Measurements from ENCODE around the gene UBE2C. TPM values are rescaled to one million over a fixed set of nuclear protein-coding genes. Genes with fewer than 3 reads are reported as not detected.
"Not testable (repeated sequence)": the region's sequence is repeated elsewhere in the genome, so short reads cannot be mapped to it uniquely, and the experiment has no call there.

Gene UBE2C
- total and polyA plus RNA-seq, 5 donors from 2014 or later, result 1.2 to 10.0 (median 3.8) TPM

- peak overlapping the region; percentile 10 for H3K27ac ChIP-seq (ENCODE audit: insufficient read depth, low read length, poor library complexity, severe bottlenecking)
- H3K9me3 ChIP-seq (ENCODE audit: control insufficient read depth in 2 of 2, low read length in 2 of 2), result no peaks in the 10 kb centered on the region
- H3K4me1 ChIP-seq (ENCODE audit: control insufficient read depth, insufficient read depth, low read length, poor library complexity, severe bottlenecking), result peaks cover 7% of the 10 kb centered on the region
- H3K27ac Mint-ChIP-seq, result no peak overlapping the region
- no peak overlapping the region for H3K4me3 Mint-ChIP-seq
- H3K27me3 ChIP-seq (ENCODE audit: control insufficient read depth, insufficient read depth, low read length), result no peaks in the 10 kb centered on the region
- H3K4me3 ChIP-seq (ENCODE audit: low read depth, low read length), result no peak overlapping the region
- H3K36me3 Mint-ChIP-seq, result no peaks in the 10 kb centered on the region
- peaks cover 0 to 19% (median 7%) of the 10 kb centered on the region in 4 donors for H3K4me1 Mint-ChIP-seq
- H3K27me3 Mint-ChIP-seq, result peaks cover 9% of the 10 kb centered on the region
- no peak for DNase-seq
- no peaks in the 10 kb centered on the region for H3K9me3 Mint-ChIP-seq
- no peaks in the 10 kb centered on the region for H3K36me3 ChIP-seq (ENCODE audit: control insufficient read depth, insufficient read depth, low read length)
- no peak for ATAC-seq (ENCODE audit: low read depth in 2 of 2)
Observed at GRCh38 chr20:45783656-45784294, 28.7 kb upstream of the UBE2C start.

DNA sequence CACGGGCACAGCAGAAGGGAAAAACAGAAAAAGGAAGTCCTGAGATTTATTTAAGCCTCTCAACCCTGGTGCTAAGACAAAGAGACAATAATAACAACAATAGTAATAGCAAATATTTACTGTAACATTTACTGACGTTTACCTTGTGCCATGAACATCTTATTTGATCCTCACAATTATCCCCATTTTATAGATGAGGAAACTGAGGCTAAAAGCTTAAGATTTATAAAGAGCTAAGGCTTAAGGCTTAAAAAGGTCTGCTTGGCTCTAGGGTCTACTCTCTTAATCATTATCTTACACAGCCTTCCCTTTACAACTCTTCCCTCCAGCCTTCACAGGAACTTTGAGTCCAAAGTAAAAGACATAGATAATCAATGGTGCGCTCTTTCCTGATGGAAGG, 24.1 kb upstream of the UBE2C start:
- H3K36me3 ChIP-seq (ENCODE audit: control insufficient read depth, insufficient read depth, low read length), result no peaks in the 10 kb centered on the region
- H3K4me1 Mint-ChIP-seq, result peaks cover 9 to 22% (median 17%) of the 10 kb centered on the region in 4 donors
- H3K4me1 ChIP-seq (ENCODE audit: control insufficient read depth, insufficient read depth, low read length, poor library complexity, severe bottlenecking), result peaks cover 20% of the 10 kb centered on the region
- H3K36me3 Mint-ChIP-seq, result no peaks in the 10 kb centered on the region
- peaks cover 10% of the 10 kb centered on the region for H3K27me3 Mint-ChIP-seq
- no peak overlapping the region for H3K4me3 Mint-ChIP-seq
- no peak overlapping the region for H3K27ac Mint-ChIP-seq
- H3K27ac ChIP-seq (ENCODE audit: insufficient read depth, low read length, poor library complexity, severe bottlenecking), result no peak overlapping the region
- DNase-seq (no peak), ATAC-seq (ENCODE audit: low read depth in 2 of 2) (no peak)
- H3K27me3 ChIP-seq (ENCODE audit: control insufficient read depth, insufficient read depth, low read length), result no peaks in the 10 kb centered on the region
- no peak overlapping the region for H3K4me3 ChIP-seq (ENCODE audit: low read depth, low read length)
- no peaks in the 10 kb centered on the region for H3K9me3 ChIP-seq (ENCODE audit: control insufficient read depth in 2 of 2, low read length in 2 of 2)
- peaks cover 0 to 3% (median 0%) of the 10 kb centered on the region in 7 donors for H3K9me3 Mint-ChIP-seq

GRCh38 chr20:45792317-45793118, 19.9 kb upstream of the UBE2C start:
- Histone ChIP-seq H3K27me3 (ENCODE audit: control insufficient read depth, insufficient read depth, low read length) (no peaks in the 10 kb centered on the region), H3K4me1 (ENCODE audit: control insufficient read depth, insufficient read depth, low read length, poor library complexity, severe bottlenecking) (peaks cover 20% of the 10 kb centered on the region), H3K36me3 (ENCODE audit: control insufficient read depth, insufficient read depth, low read length) (peaks cover 31% of the 10 kb centered on the region), H3K4me3 (ENCODE audit: low read depth, low read length) (peak overlapping the region; percentile 85), H3K27ac (ENCODE audit: insufficient read depth, low read length, poor library complexity, severe bottlenecking) (peak overlapping the region; percentile 91), H3K9me3 (ENCODE audit: control insufficient read depth in 2 of 2, low read length in 2 of 2) (no peaks in the 10 kb centered on the region)
- Mint-ChIP-seq H3K4me3 (peak overlapping the region; percentile 84 to 94 (median 90)), H3K4me1 (peaks cover 9 to 29% (median 15%) of the 10 kb centered on the region in 4 donors), H3K27ac (peak overlapping the region; percentile 86 to 90 (median 90)), H3K9me3 (peaks cover 0 to 3% (median 0%) of the 10 kb centered on the region in 7 donors), H3K36me3 (peaks cover 18% of the 10 kb centered on the region), H3K27me3 (peaks cover 10% of the 10 kb centered on the region)
- DNase-seq, result peak in 2 of 3 donors; percentile 5 to 21
- no peak for ATAC-seq (ENCODE audit: low read depth in 2 of 2)

- Mint-ChIP-seq H3K27me3 (peaks cover 4% of the 10 kb centered on the region), H3K36me3 (peaks cover 21% of the 10 kb centered on the region), H3K4me3 (peak overlapping the region in 1 of 4 donors; percentile 33), H3K9me3 (peaks cover 0 to 3% (median 0%) of the 10 kb centered on the region in 7 donors), H3K27ac (peak overlapping the region in 2 of 3 donors; percentile 39 to 79), H3K4me1 (peaks cover 7 to 32% (median 22%) of the 10 kb centered on the region in 4 donors)
- no peak overlapping the region for H3K27ac ChIP-seq (ENCODE audit: insufficient read depth, low read length, poor library complexity, severe bottlenecking)
- no peaks in the 10 kb centered on the region for H3K9me3 ChIP-seq (ENCODE audit: control insufficient read depth in 2 of 2, low read length in 2 of 2)
- H3K4me1 ChIP-seq (ENCODE audit: control insufficient read depth, insufficient read depth, low read length, poor library complexity, severe bottlenecking), result peaks cover 24% of the 10 kb centered on the region
- ATAC-seq (ENCODE audit: low read depth in 2 of 2) (no peak), DNase-seq (no peak)
- H3K36me3 ChIP-seq (ENCODE audit: control insufficient read depth, insufficient read depth, low read length), result peaks cover 37% of the 10 kb centered on the region
- no peaks in the 10 kb centered on the region for H3K27me3 ChIP-seq (ENCODE audit: control insufficient read depth, insufficient read depth, low read length)
- no peak overlapping the region for H3K4me3 ChIP-seq (ENCODE audit: low read depth, low read length)
Observed at GRCh38 chr20:45796337-45797065, 15.9 kb upstream of the UBE2C start.

- ATAC-seq (ENCODE audit: low read depth in 2 of 2); H3K4me3 ChIP-seq (ENCODE audit: low read depth, low read length); H3K27ac ChIP-seq (ENCODE audit: insufficient read depth, low read length, poor library complexity, severe bottlenecking); H3K4me3 Mint-ChIP-seq; H3K27ac Mint-ChIP-seq; H3K27me3 Mint-ChIP-seq; H3K9me3 Mint-ChIP-seq; H3K27me3 ChIP-seq (ENCODE audit: control insufficient read depth, insufficient read depth, low read length); DNase-seq; H3K9me3 ChIP-seq (ENCODE audit: control insufficient read depth in 2 of 2, low read length in 2 of 2): not testable (repeated sequence)
- Mint-ChIP-seq H3K4me1 (peaks cover 5 to 25% (median 19%) of the 10 kb centered on the region in 4 donors), H3K36me3 (peaks cover 26% of the 10 kb centered on the region)
- peaks cover 15% of the 10 kb centered on the region for H3K4me1 ChIP-seq (ENCODE audit: control insufficient read depth, insufficient read depth, low read length, poor library complexity, severe bottlenecking)
- H3K36me3 ChIP-seq (ENCODE audit: control insufficient read depth, insufficient read depth, low read length), result peaks cover 47% of the 10 kb centered on the region
Observed at GRCh38 chr20:45797510-45797909, 14.9 kb upstream of the UBE2C start.

DNA sequence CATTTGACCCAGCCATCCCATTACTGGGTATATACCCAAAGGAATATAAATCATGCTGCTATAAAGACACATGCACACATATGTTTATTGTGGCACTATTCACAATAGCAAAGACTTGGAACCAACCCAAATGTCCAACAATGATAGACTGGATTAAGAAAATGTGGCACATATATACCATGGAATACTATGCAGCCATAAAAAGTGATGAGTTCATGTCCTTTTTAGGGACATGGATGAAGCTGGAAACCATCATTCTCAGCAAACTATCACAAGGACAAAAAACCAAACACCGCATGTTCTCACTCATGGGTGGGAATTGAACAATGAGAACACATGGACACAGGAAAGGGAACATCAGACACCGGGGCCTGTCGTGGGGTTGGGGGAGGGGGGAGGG, 14.5 kb upstream of the UBE2C start:
- H3K27me3 ChIP-seq (ENCODE audit: control insufficient read depth, insufficient read depth, low read length), result not testable (repeated sequence)
- peaks cover 30% of the 10 kb centered on the region for H3K36me3 Mint-ChIP-seq
- H3K36me3 ChIP-seq (ENCODE audit: control insufficient read depth, insufficient read depth, low read length), result peaks cover 52% of the 10 kb centered on the region

DNA sequence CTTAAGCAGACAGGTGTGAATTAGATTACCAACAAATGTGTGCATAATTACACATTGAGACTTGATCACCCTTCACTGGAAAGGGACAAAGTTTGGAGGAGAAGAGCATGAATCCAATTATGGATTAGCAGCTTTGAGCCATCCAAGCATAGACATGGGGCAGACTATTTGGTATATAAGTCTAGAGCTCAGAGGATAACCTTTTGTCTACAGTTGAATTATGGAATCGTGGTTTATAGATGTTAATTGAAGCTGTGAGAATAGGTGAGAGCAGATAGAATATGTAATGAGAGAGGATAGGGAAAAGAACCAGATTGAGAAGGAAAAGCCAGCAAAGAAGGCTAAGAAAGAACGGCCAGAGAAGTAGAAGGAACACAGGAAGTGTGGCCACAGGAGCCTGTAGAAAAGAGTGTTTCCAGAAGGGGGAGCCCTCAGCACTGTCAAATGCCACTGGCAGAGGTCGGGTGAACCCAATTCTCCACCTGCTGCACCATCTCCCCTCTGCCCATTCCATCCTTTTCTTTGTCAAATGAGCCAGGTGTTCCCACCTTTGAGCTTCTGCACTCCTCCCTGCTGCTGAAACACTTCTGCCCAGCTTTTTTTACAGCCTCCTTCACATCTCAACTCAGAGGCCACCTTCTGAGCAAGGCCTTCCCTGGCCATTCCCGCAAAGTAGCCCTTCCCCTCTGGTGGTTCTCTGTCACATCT, 13.4 kb upstream of the UBE2C start:
- Mint-ChIP-seq H3K36me3 (peaks cover 38% of the 10 kb centered on the region), H3K9me3 (no peaks in the 10 kb centered on the region), H3K27ac (peak overlapping the region in 1 of 3 donors; percentile 3), H3K4me3 (peak overlapping the region in 1 of 4 donors; percentile 16), H3K4me1 (peaks cover 0 to 17% (median 11%) of the 10 kb centered on the region in 4 donors), H3K27me3 (no peaks in the 10 kb centered on the region)
- Histone ChIP-seq H3K27ac (ENCODE audit: insufficient read depth, low read length, poor library complexity, severe bottlenecking) (peak overlapping the region; percentile 56), H3K4me1 (ENCODE audit: control insufficient read depth, insufficient read depth, low read length, poor library complexity, severe bottlenecking) (peaks cover 8% of the 10 kb centered on the region), H3K27me3 (ENCODE audit: control insufficient read depth, insufficient read depth, low read length) (no peaks in the 10 kb centered on the region), H3K9me3 (ENCODE audit: control insufficient read depth in 2 of 2, low read length in 2 of 2) (no peaks in the 10 kb centered on the region), H3K36me3 (ENCODE audit: control insufficient read depth, insufficient read depth, low read length) (peaks cover 59% of the 10 kb centered on the region), H3K4me3 (ENCODE audit: low read depth, low read length) (no peak overlapping the region)
- ATAC-seq (ENCODE audit: low read depth in 2 of 2) (peak; percentile 86 to 91), DNase-seq (peak; percentile 45 to 78 (median 68))

More for the DNA sequence above, 14.5 kb upstream of the UBE2C start:
- H3K4me3 Mint-ChIP-seq; H3K27ac ChIP-seq (ENCODE audit: insufficient read depth, low read length, poor library complexity, severe bottlenecking); H3K9me3 Mint-ChIP-seq; H3K27me3 Mint-ChIP-seq; H3K27ac Mint-ChIP-seq; H3K9me3 ChIP-seq (ENCODE audit: control insufficient read depth in 2 of 2, low read length in 2 of 2); ATAC-seq (ENCODE audit: low read depth in 2 of 2); H3K4me3 ChIP-seq (ENCODE audit: low read depth, low read length); DNase-seq: not testable (repeated sequence)
- peaks cover 11% of the 10 kb centered on the region for H3K4me1 ChIP-seq (ENCODE audit: control insufficient read depth, insufficient read depth, low read length, poor library complexity, severe bottlenecking)
- H3K4me1 Mint-ChIP-seq, result peaks cover under 1 to 21% (median 14%) of the 10 kb centered on the region in 4 donors
